Suprapubic skin (tissue), 4 donors: ENCODE results near the gene TSEN54. TPM values are rescaled to one million over a fixed set of nuclear protein-coding genes. Genes with fewer than 3 reads are reported as not detected.

Experiments used
- DNase-seq, 2 donors: peaks; one replicate each; pipeline ENCODE4 v3.0.0-alpha.2; 2019; ENCODE audit warnings: low spot score in 2 of 2
- H3K27ac ChIP-seq: fragments of 200-600 bp; sonication (generic); one replicate; pipeline ENCODE4 v1.5.1; 2019
- H3K27me3 ChIP-seq: fragments of 200-600 bp; sonication (generic); one replicate; pipeline ENCODE4 v1.5.1; 2019
- H3K36me3 ChIP-seq: fragments of 200-600 bp; sonication (generic); one replicate; pipeline ENCODE4 v1.5.1; 2019
- H3K4me1 ChIP-seq: fragments of 200-600 bp; sonication (generic); one replicate; pipeline ENCODE4 v1.5.1; 2019
- H3K4me3 ChIP-seq: fragments of 200-600 bp; sonication (generic); one replicate; pipeline ENCODE4 v1.5.1; 2019; ENCODE audit warnings: mild to moderate bottlenecking
- H3K9me3 ChIP-seq: fragments of 200-600 bp; sonication (generic); one replicate; pipeline ENCODE4 v1.5.1; 2019
- CTCF ChIP-seq, 2 donors: fragments of 200-600 bp in 1 of 2; fragments of 450-650 bp in 1 of 2; sonication (generic) in 1 of 2; IDR thresholded peaks; one replicate each; pipeline ENCODE4 v1.5.1; 2016 to 2019; ENCODE audit warnings: antibody characterized with exemption in 2 of 2, mild to moderate bottlenecking in 1 of 2, moderate library complexity in 1 of 2
- EP300 ChIP-seq: sonication (generic); formaldehyde crosslinking; IDR thresholded peaks from one replicate; pipeline ENCODE4 v1.6.1; 2017; ENCODE audit warnings: antibody characterized with exemption
- POLR2A ChIP-seq, 2 donors: fragments of 450-650 bp; IDR thresholded peaks; one replicate each; pipeline ENCODE4 v1.6.1; 2017; ENCODE audit warnings: antibody characterized with exemption in 2 of 2, mild to moderate bottlenecking in 2 of 2, moderate library complexity in 2 of 2
- POLR2AphosphoS5 ChIP-seq, 3 donors: sonication (generic); formaldehyde crosslinking; IDR thresholded peaks; one replicate each; pipeline ENCODE4 v1.6.1; 2017; ENCODE audit warnings: antibody characterized with exemption in 3 of 3
- WGBS: methylation state at CpG from one replicate; pipeline ENCODE4 v1.1.5; 2018; 5-methylcytosine and 5-hydroxymethylcytosine counted together
- total RNA-seq, 4 donors: library from RNA; depleted of rRNA; stranded (reverse); fragments of >200 nt; gene quantifications; one replicate each; pipeline ENCODE4 v1.1.0, GENCODE V29; 2016

TSEN54 gene
- total RNA-seq, 4 donors from 2014 or later, result 53.9 to 73.5 (median 62.9) TPM

- 92% methylated on average over 21 of the region's 24 CpGs for WGBS
- Histone ChIP-seq H3K4me3 (no peak overlapping the region), H3K4me1 (peaks cover 26% of the 10 kb centered on the region), H3K9me3 (no peaks in the 10 kb centered on the region), H3K36me3 (peaks cover 39% of the 10 kb centered on the region), H3K27ac (no peak overlapping the region), H3K27me3 (no peaks in the 10 kb centered on the region)
- no peak for DNase-seq
- TF ChIP-seq POLR2A (IDR thresholded peaks at IDR 0.05), result no peak
- no peak for TF ChIP-seq EP300
- no peak for TF ChIP-seq CTCF (IDR thresholded peaks at IDR 0.05)
- no peak for TF ChIP-seq POLR2AphosphoS5 (IDR thresholded peaks at IDR 0.05)
Observed at GRCh38 chr17:75488693-75489510, 27.4 kb upstream of the TSEN54 start.

GRCh38 chr17:75489511-75489955 is 26.8 kb upstream of the TSEN54 start:
- H3K36me3 ChIP-seq, result peaks cover 44% of the 10 kb centered on the region
- no peak overlapping the region for H3K4me3 ChIP-seq
- H3K9me3 ChIP-seq, result no peaks in the 10 kb centered on the region
- no peak for TF ChIP-seq POLR2A (IDR thresholded peaks at IDR 0.05)
- TF ChIP-seq CTCF (IDR thresholded peaks at IDR 0.05), result no peak
- TF ChIP-seq POLR2AphosphoS5 (IDR thresholded peaks at IDR 0.05), result no peak
- no peak for TF ChIP-seq EP300
- DNase-seq, result no peak
- H3K27me3 ChIP-seq, result no peaks in the 10 kb centered on the region
- 90% methylated on average over 14 of the region's 14 CpGs for WGBS
- H3K27ac ChIP-seq, result no peak overlapping the region
- H3K4me1 ChIP-seq, result peaks cover 26% of the 10 kb centered on the region

GRCh38 chr17:75490173-75490743 is 26.1 kb upstream of the TSEN54 start:
- no peak overlapping the region for H3K4me3 ChIP-seq
- peaks cover 51% of the 10 kb centered on the region for H3K36me3 ChIP-seq
- WGBS, result 65% methylated on average over 10 of the region's 14 CpGs
- H3K9me3 ChIP-seq, result no peaks in the 10 kb centered on the region
- no peak overlapping the region for H3K27ac ChIP-seq
- H3K27me3 ChIP-seq, result no peaks in the 10 kb centered on the region
- TF ChIP-seq EP300 (no peak), CTCF (IDR thresholded peaks at IDR 0.05) (no peak)
- no peak for DNase-seq
- peaks cover 25% of the 10 kb centered on the region for H3K4me1 ChIP-seq

GRCh38 chr17:75490953-75491649 is 25.2 kb upstream of the TSEN54 start:
- TF ChIP-seq EP300 (no peak), POLR2AphosphoS5 (IDR thresholded peaks at IDR 0.05) (no peak), POLR2A (IDR thresholded peaks at IDR 0.05) (no peak), CTCF (IDR thresholded peaks at IDR 0.05) (no peak)
- Histone ChIP-seq H3K4me1 (peaks cover 20% of the 10 kb centered on the region), H3K36me3 (peaks cover 57% of the 10 kb centered on the region), H3K27me3 (no peaks in the 10 kb centered on the region), H3K27ac (no peak overlapping the region), H3K9me3 (no peaks in the 10 kb centered on the region), H3K4me3 (no peak overlapping the region)
- no peak for DNase-seq
- WGBS, result 76% methylated on average over 3 of the region's 19 CpGs

- DNase-seq, result no peak
- H3K36me3 ChIP-seq, result peaks cover 57% of the 10 kb centered on the region
- no peak overlapping the region for H3K4me3 ChIP-seq
- WGBS, result 89% methylated on average over 7 of the region's 15 CpGs
- no peaks in the 10 kb centered on the region for H3K9me3 ChIP-seq
- TF ChIP-seq CTCF (IDR thresholded peaks at IDR 0.05) (no peak), POLR2AphosphoS5 (IDR thresholded peaks at IDR 0.05) (no peak), POLR2A (IDR thresholded peaks at IDR 0.05) (no peak), EP300 (no peak)
- no peak overlapping the region for H3K27ac ChIP-seq
- no peaks in the 10 kb centered on the region for H3K27me3 ChIP-seq
- H3K4me1 ChIP-seq, result peaks cover 16% of the 10 kb centered on the region
Observed at GRCh38 chr17:75491680-75492079, 24.6 kb upstream of the TSEN54 start.
